NOMO-1 (cell line): ENCODE results near the gene PTX4.

Experiments used
- DNase-seq, 2 experiments: peaks; one replicate each; lab custom pipeline; 2025; ENCODE audit not compliant: unreplicated experiment in 2 of 2; lab: John Stamatoyannopoulos, UW

Gene PTX4

DNA sequence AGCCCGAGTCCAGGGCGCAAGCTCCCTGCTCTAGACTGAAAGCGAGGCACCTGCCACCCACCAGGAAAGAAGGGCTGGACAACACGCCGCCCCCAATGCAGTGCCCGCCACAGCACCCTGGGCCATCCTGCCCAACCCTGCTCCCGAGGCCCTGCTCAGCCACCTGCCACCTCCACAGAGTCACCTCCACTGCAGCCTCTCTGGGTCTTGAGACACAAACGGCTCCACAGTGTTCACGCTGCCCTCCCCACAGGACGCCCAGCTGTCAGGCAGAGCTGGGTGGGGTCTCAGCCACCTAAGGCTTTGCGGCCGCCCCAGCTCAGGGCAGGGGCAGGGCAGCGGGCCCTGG lies 23.2 kb downstream of the PTX4 start:
- DNase-seq, result no peak

GRCh38 chr16:1464894-1465566 lies 23.7 kb downstream of the PTX4 start:
- DNase-seq, result no peak

DNA sequence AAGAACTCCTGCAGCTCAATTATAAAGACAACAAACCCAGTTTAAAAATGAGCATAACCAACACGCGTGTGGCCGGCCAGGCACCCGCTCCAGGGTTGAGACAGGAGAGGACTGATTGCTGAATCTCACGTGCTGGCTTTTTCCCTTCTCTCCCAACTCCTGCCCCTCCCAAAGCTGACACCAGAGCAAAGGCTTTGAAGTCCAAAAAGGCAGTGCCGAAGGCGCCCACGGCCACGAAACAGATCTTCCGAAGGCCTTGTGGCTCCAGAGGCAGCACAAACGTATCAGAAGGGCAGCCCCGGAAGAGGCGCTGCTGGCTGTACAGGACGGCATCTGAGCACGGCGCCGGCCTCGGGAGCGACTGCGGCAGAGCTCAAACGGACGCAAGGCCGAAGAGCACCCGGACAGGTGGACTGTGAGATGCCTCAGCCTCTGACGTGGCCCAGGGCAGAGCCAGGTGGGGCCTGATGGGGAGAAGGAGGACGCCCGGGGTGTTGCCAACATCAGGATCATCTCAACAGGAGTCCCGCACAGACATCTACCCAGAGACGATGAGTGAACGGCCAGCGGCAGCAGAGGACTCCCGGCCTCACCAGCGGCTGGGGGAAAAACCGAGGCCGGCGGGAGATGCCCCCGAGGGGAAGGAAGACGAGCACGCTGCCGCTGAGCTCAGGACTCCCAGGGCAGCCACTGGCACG lies 24.4 kb downstream of the PTX4 start:
- no peak for DNase-seq

- no peak for DNase-seq
These were observed 27.6 kb downstream of the PTX4 start for GRCh38 chr16:1461146-1461545.

DNA sequence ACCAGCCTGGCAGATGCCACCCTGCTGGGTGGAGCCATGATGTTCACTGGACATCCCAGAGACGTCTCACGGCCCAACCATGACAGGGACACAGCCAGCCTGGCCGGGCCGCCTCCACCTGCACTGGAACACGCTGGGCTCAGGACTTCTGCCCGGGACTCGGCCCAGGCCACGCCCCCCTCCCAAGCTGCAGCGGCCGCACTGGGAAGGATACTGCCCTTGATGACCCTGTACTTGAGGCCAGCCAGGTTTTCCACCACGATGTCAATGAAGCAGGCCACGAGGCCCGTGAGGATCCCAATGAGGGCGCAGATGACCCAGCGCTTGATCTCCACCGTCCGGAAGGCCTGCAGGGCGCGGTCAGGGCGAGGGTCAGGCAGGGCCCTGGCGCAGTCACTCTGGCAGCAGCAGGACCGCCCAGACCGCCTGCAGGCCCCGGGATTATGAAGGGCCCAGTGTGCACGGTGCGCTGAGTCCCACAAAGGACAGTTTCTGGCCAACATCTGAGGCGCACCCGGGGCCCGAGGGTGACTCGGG lies 28.1 kb downstream of the PTX4 start:
- DNase-seq, result no peak

- no peak for DNase-seq
These were observed 28.8 kb downstream of the PTX4 start for GRCh38 chr16:1459967-1460366.

DNA sequence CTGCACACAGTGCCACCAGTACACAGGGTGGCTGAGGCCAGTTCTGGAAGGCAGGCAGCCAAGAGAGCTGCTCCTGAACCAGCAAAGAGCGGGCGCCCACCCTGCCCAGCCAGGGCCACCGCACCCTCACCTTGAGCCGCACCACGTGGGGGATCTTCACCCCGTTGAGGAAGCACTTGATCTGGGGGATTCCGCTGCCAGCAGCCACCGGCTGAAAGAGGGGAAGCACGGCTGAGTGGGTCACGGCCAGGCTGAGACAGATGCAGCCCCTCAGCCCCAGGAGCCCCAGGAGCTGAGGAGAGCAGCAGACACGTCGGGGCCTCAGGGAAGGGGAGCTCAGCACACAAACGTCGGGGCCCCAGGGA lies 29.8 kb downstream of the PTX4 start:
- no peak for DNase-seq

GRCh38 chr16:1458336-1458976 lies 30.3 kb downstream of the PTX4 start:
- no peak for DNase-seq

- no peak for DNase-seq
These were observed 31.1 kb downstream of the PTX4 start for GRCh38 chr16:1457489-1458245.

- no peak for DNase-seq
These were observed 31.8 kb downstream of the PTX4 start for GRCh38 chr16:1456951-1457350.

GRCh38 chr16:1455190-1456171 lies 33.3 kb downstream of the PTX4 start:
- DNase-seq, result no peak

- DNase-seq, result no peak
These were observed 34.2 kb downstream of the PTX4 start for GRCh38 chr16:1454561-1454960.

- no peak for DNase-seq
These were observed 35.4 kb downstream of the PTX4 start for GRCh38 chr16:1453316-1453715.

DNA sequence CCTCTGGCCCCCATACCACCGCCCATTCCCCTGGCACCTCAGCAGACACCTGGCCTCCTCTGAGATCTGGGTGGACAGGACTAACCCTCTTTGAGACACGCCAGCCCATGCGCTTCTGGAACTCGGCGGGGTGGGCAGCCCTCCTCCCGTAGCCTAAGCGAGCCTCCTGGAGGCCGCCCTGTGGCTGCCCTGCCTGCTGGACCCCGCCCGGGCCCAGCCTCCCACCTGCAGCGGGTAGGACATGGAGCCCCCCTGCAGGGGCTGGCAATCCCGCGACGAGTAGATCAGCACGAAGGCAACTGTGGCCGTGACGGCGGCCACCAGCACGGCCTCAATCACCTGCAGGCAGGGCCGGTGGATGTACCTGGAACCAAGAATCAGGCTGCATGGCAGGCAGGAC lies 36.2 kb downstream of the PTX4 start:
- DNase-seq, result no peak

GRCh38 chr16:1451702-1452392 lies 36.9 kb downstream of the PTX4 start:
- no peak for DNase-seq

DNA sequence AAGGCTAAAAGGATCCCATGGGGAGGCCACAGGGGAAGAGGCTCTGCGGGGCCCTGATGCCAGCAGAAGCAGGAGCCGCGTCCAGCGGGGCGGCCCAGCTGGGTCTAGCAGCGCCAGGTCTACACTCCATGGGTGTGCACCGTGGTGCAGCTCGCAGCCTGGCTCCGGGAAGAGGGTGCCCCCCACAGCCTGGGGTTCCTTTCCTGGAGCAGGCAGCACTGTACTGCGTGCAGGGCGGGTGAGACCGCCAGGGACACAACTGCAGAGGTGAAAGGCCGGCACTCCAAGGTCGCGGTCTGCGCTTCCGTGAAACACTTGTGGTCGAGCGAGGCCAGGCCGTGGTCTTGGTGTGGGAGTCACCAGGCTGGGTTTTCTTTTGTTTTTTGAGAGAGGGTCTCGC lies 37.9 kb downstream of the PTX4 start:
- no peak for DNase-seq

GRCh38 chr16:1450218-1450617 lies 38.5 kb downstream of the PTX4 start:
- no peak for DNase-seq

DNA sequence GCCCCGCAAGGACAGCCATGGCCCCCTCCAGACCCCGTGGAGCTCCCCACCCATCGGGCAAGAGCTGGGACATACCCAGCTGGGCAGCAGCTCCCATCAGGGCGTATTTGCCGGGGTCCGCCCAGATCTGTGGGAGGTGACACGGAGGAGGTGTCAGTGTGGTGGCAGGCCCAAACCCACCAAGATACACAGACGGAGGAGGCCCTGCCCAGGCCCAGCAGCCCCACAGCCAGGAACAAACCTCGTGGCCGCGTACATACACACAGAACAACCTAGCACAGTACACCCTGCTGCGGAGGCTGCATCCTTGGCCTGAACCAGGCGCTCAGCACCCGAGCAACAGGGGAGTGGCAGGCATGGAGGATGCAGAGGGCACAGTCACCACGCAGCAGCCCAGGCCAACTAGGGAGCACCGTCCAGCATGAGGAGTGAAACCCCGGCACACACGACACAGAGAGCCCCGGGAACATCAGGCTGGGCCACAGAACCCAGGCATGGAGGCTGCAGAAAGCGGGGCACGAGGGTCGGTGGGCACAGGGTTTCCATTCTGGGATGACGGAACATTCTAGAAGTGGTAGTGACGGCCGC lies 39.4 kb downstream of the PTX4 start:
- no peak for DNase-seq

DNA sequence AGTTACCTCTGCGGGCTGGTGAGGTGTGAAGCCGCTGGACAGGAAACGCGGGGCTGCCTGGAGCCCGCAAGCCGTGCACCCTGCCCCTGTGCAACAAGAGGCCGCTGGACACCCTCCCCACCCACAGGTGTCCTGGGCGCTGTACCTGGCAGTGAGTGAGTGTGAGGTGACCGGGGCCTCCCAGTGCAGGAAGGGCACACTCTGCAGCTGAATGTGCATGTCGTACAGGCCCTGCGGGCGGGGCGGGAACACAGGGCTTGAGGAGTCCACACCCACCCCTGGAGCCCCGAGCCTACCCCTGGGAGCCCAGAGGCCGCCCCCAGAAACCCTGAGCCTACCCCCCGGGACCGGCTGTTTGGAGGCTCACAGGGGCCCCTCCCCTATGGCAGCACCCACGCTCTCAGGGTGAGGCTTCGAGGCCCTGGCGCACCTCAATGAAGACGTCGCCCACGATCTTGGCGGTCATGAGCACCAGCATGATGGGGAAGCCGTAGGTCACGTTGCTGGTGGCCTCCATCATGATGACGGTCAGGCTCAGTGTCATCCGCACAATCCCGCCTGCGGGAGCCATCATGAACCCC lies 40.1 kb downstream of the PTX4 start:
- no peak for DNase-seq
